ENCODE measurements around the gene DCAF4L1. TPM values are rescaled to one million over a fixed set of nuclear protein-coding genes. Genes with fewer than 3 reads are reported as not detected.

DCAF4L1 gene
- total RNA-seq, 6 donors from 2014 or later, result under 0.01 to 1.4 (median 0.29) TPM

- no peaks in the 10 kb centered on the region for H3K9me3 ChIP-seq
- no peak for DNase-seq
- 81 to 94% methylated on average over 2 of the region's 2 CpGs for WGBS, 2 donors
- ATAC-seq (ENCODE audit: low FRiP score in 2 of 2), result no peak
- H3K27ac ChIP-seq, result no peak overlapping the region
- H3K36me3 ChIP-seq, result peaks cover 0 to 75% (median 17%) of the 10 kb centered on the region in 4 donors
- peaks cover under 1 to 10% (median 6%) of the 10 kb centered on the region in 4 donors for H3K4me1 ChIP-seq
- no peaks in the 10 kb centered on the region for H3K27me3 ChIP-seq
- no peak overlapping the region for H3K4me3 ChIP-seq
- TF ChIP-seq POLR2A (IDR thresholded peaks at IDR 0.05) (no peak), EP300 (IDR thresholded peaks at IDR 0.05) (no peak), CTCF (IDR thresholded peaks at IDR 0.05) (no peak), POLR2AphosphoS5 (IDR thresholded peaks at IDR 0.05) (no peak)
Observed at GRCh38 chr4:41943506-41943905, 38.0 kb upstream of the DCAF4L1 start.

GRCh38 chr4:41944089-41944488, 37.5 kb upstream of the DCAF4L1 start:
- TF ChIP-seq POLR2AphosphoS5 (IDR thresholded peaks at IDR 0.05) (no peak), EP300 (IDR thresholded peaks at IDR 0.05) (no peak), POLR2A (IDR thresholded peaks at IDR 0.05) (no peak), CTCF (IDR thresholded peaks at IDR 0.05) (no peak)
- DNase-seq (no peak), ATAC-seq (ENCODE audit: low FRiP score in 2 of 2) (no peak)
- no peak overlapping the region for H3K4me3 ChIP-seq
- H3K4me1 ChIP-seq, result peaks cover 0 to 5% (median 2%) of the 10 kb centered on the region in 4 donors
- H3K36me3 ChIP-seq, result peaks cover under 1 to 79% (median 17%) of the 10 kb centered on the region in 4 donors
- H3K27me3 ChIP-seq, result no peaks in the 10 kb centered on the region
- no peak overlapping the region for H3K27ac ChIP-seq
- H3K9me3 ChIP-seq, result no peaks in the 10 kb centered on the region

GRCh38 chr4:41949531-41949930, 32.0 kb upstream of the DCAF4L1 start:
- H3K36me3 ChIP-seq, result peaks cover 10 to 82% (median 30%) of the 10 kb centered on the region in 4 donors
- H3K27me3 ChIP-seq, result no peaks in the 10 kb centered on the region
- H3K27ac ChIP-seq, result no peak overlapping the region
- H3K9me3 ChIP-seq, result no peaks in the 10 kb centered on the region
- ATAC-seq (ENCODE audit: low FRiP score in 2 of 2) (no peak), DNase-seq (no peak)
- WGBS, 2 donors, result 80 to 81% methylated on average over 3 of the region's 3 CpGs
- H3K4me1 ChIP-seq, result no peaks in the 10 kb centered on the region
- H3K4me3 ChIP-seq, result no peak overlapping the region
- no peak for TF ChIP-seq POLR2AphosphoS5 (IDR thresholded peaks at IDR 0.05)
- TF ChIP-seq CTCF (IDR thresholded peaks at IDR 0.05), result no peak
- no peak for TF ChIP-seq POLR2A (IDR thresholded peaks at IDR 0.05)
- no peak for TF ChIP-seq EP300 (IDR thresholded peaks at IDR 0.05)

- Histone ChIP-seq H3K4me3 (no peak overlapping the region), H3K4me1 (no peaks in the 10 kb centered on the region), H3K27ac (no peak overlapping the region), H3K9me3 (no peaks in the 10 kb centered on the region), H3K36me3 (peaks cover 0 to 33% (median 7%) of the 10 kb centered on the region in 4 donors), H3K27me3 (no peaks in the 10 kb centered on the region)
- DNase-seq (no peak), ATAC-seq (ENCODE audit: low FRiP score in 2 of 2) (no peak)
- TF ChIP-seq POLR2A (IDR thresholded peaks at IDR 0.05) (no peak), CTCF (IDR thresholded peaks at IDR 0.05) (peak in 1 of 6 experiments; percentile 6)
- WGBS, 2 donors, result 28 to 45% methylated on average over 1 of the region's 1 CpG
Observed at GRCh38 chr4:41957634-41958033, 23.9 kb upstream of the DCAF4L1 start.

GRCh38 chr4:41963105-41963504, 18.5 kb upstream of the DCAF4L1 start:
- ATAC-seq (ENCODE audit: low FRiP score in 2 of 2) (no peak), DNase-seq (no peak)
- H3K36me3 ChIP-seq, result peaks cover 0 to 5% (median 0%) of the 10 kb centered on the region in 4 donors
- H3K27me3 ChIP-seq, result no peaks in the 10 kb centered on the region
- TF ChIP-seq CTCF (IDR thresholded peaks at IDR 0.05) (peak in 1 of 6 experiments; percentile 12), EP300 (IDR thresholded peaks at IDR 0.05) (no peak), POLR2AphosphoS5 (IDR thresholded peaks at IDR 0.05) (no peak), POLR2A (IDR thresholded peaks at IDR 0.05) (no peak)
- H3K27ac ChIP-seq, result no peak overlapping the region
- H3K4me1 ChIP-seq, result no peaks in the 10 kb centered on the region
- WGBS, 2 donors, result 91 to 94% methylated on average over 4 of the region's 4 CpGs
- H3K9me3 ChIP-seq, result no peaks in the 10 kb centered on the region
- H3K4me3 ChIP-seq, result no peak overlapping the region
